Medulla oblongata (tissue), 1 donor: ENCODE data around the gene LIMK2.

ENCODE experiments used
- DNase-seq: peaks from one replicate; pipeline ENCODE4 v3.0.0-alpha.2; 2015; ENCODE audit errors: extremely low spot score

LIMK2 gene

GRCh38 chr22:31272522-31273446 lies 60.7 kb downstream of the LIMK2 start:
- DNase-seq = peak; percentile 86

GRCh38 chr22:31274017-31274416 lies 61.9 kb downstream of the LIMK2 start:
- no peak for DNase-seq

GRCh38 chr22:31275018-31275417 lies 62.9 kb downstream of the LIMK2 start:
- DNase-seq = no peak

- DNase-seq = no peak
Measured at GRCh38 chr22:31275576-31275975, 63.5 kb downstream of the LIMK2 start.

GRCh38 chr22:31276426-31277167 lies 64.5 kb downstream of the LIMK2 start:
- no peak for DNase-seq

- DNase-seq = no peak
Measured at GRCh38 chr22:31277741-31278140, 65.6 kb downstream of the LIMK2 start.

- DNase-seq = no peak
Measured at GRCh38 chr22:31278151-31278621, 66.1 kb downstream of the LIMK2 start.

GRCh38 chr22:31278626-31279326 lies 66.7 kb downstream of the LIMK2 start:
- no peak for DNase-seq

- no peak for DNase-seq
Measured at GRCh38 chr22:31279327-31279669, 67.2 kb downstream of the LIMK2 start.

- DNase-seq = no peak
Measured at GRCh38 chr22:31279821-31280505, 67.9 kb downstream of the LIMK2 start.

- no peak for DNase-seq
Measured at GRCh38 chr22:31281733-31282132, 69.6 kb downstream of the LIMK2 start.

- no peak for DNase-seq
Measured at GRCh38 chr22:31282748-31283468, 70.8 kb downstream of the LIMK2 start.

- DNase-seq = no peak
Measured at GRCh38 chr22:31284281-31285155, 72.4 kb downstream of the LIMK2 start.

GRCh38 chr22:31286360-31287255 lies 74.5 kb downstream of the LIMK2 start:
- DNase-seq = no peak

- DNase-seq = no peak
Measured at GRCh38 chr22:31287818-31288495, 75.9 kb downstream of the LIMK2 start.

- DNase-seq = no peak
Measured at GRCh38 chr22:31288496-31289240, 76.6 kb downstream of the LIMK2 start.

- no peak for DNase-seq
Measured at GRCh38 chr22:31289344-31289743, 77.2 kb downstream of the LIMK2 start.
